Karpas-422 (cell line): Measurements from ENCODE around the gene REPS1. TPM values are rescaled to one million over a fixed set of nuclear protein-coding genes. Genes with fewer than 3 reads are reported as not detected.
"Not testable (repeated sequence)": the region's sequence is repeated elsewhere in the genome, so short reads cannot be mapped to it uniquely, and the experiment has no call there.

Experiments
- DNase-seq: peaks from one replicate; pipeline ENCODE4 v3.0.0-alpha.2; 2015
- H2AFZ ChIP-seq: fragments of 200-600 bp; sonication (generic); 2 replicates; pipeline ENCODE4 v1.6.1; 2014; ENCODE audit warnings: antibody characterized with exemption, low read length, mixed read lengths
- H3K27ac ChIP-seq: fragments of 200-600 bp; sonication (generic); 2 replicates; pipeline ENCODE4 v1.5.1; 2014; ENCODE audit warnings: mild to moderate bottlenecking, low read length, moderate library complexity
- H3K27me3 ChIP-seq: fragments of 200-600 bp; sonication (generic); 2 replicates; pipeline ENCODE4 v1.6.1; 2014; ENCODE audit warnings: low read length, mixed read lengths
- H3K36me3 ChIP-seq: fragments of 200-600 bp; sonication (generic); 2 replicates; pipeline ENCODE4 v1.6.1; 2014; ENCODE audit warnings: low read length, mixed read lengths; ENCODE audit not compliant: insufficient read depth
- H3K4me1 ChIP-seq: fragments of 200-600 bp; sonication (generic); 2 replicates; pipeline ENCODE4 v1.6.1; 2014; ENCODE audit warnings: mild to moderate bottlenecking, low read length, mixed read lengths
- H3K4me2 ChIP-seq: fragments of 200-600 bp; sonication (generic); 2 replicates; pipeline ENCODE4 v1.6.1; 2014; ENCODE audit warnings: low read length, low read depth, mild to moderate bottlenecking; ENCODE audit not compliant: poor library complexity, severe bottlenecking
- H3K4me3 ChIP-seq: fragments of 200-600 bp; sonication (generic); 2 replicates; pipeline ENCODE4 v1.5.1; 2014; ENCODE audit warnings: mild to moderate bottlenecking, antibody characterized with exemption, low read length, mixed read lengths
- H3K79me2 ChIP-seq: fragments of 200-600 bp; sonication (generic); 2 replicates; pipeline ENCODE4 v1.6.1; 2014; ENCODE audit warnings: mild to moderate bottlenecking, low read length, mixed read lengths
- H3K9ac ChIP-seq: fragments of 200-600 bp; sonication (generic); 2 replicates; pipeline ENCODE4 v1.6.0; 2014; ENCODE audit warnings: low read length
- H3K9me2 ChIP-seq: fragments of 200-600 bp; sonication (generic), shearing (Covaris generic); replicated peaks from 2 replicates; pipeline ENCODE4 v1.6.0; 2014; ENCODE audit warnings: mild to moderate bottlenecking, low read length, moderate library complexity; ENCODE audit not compliant: insufficient read depth
- H3K9me3 ChIP-seq: fragments of 300-700, 200-600 bp; sonication (generic); 2 replicates; pipeline ENCODE4 v1.6.1; 2014; ENCODE audit warnings: low read length, mixed read lengths
- H4K20me1 ChIP-seq: fragments of 200-600 bp; sonication (generic); 2 replicates; pipeline ENCODE4 v1.6.1; 2014; ENCODE audit warnings: mild to moderate bottlenecking, antibody characterized with exemption, low read length, low read depth; ENCODE audit not compliant: insufficient read depth
- total RNA-seq: library from RNA; depleted of rRNA; stranded (reverse); fragments of >200 nt; shearing (Covaris generic); gene quantifications from 2 replicates; pipeline ENCODE4 v1.2.3, GENCODE V29; 2014; ENCODE audit warnings: low replicate concordance

REPS1 gene
- total RNA-seq, 1 experiment from 2014 or later = 82.6 TPM

DNA sequence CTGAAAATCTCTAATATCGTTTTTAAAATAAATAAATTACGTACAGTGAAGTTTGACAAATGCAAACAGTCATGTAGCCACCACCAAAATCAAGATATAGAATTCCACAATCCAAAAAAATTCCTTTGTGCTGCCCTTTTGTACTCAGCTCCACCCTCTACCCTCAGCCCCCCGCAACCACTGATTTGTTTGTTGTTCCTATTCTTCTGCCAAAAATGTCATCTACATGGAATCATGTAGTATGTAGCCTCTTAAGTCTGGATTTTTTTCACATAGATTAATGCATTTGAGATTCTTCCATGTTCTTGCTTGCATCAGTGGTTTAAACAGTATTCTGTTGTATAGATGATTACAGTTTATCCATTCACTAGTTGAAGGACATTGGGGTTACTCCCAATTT, 8.5 kb upstream of the REPS1 start:
- H2AFZ ChIP-seq = no peak overlapping the region

GRCh38 chr6:138993410-138993809, 5.4 kb upstream of the REPS1 start:
- H3K9me2 ChIP-seq, H3K79me2 ChIP-seq, H3K9me3 ChIP-seq, H2AFZ ChIP-seq, H4K20me1 ChIP-seq, H3K36me3 ChIP-seq, H3K4me1 ChIP-seq, DNase-seq, H3K27me3 ChIP-seq, H3K4me3 ChIP-seq, H3K4me2 ChIP-seq, H3K9ac ChIP-seq, H3K27ac ChIP-seq: not testable (repeated sequence)

More for the DNA sequence above, 8.5 kb upstream of the REPS1 start:
- H3K9ac ChIP-seq = no peak overlapping the region
- H3K9me2 ChIP-seq = no peaks in the 10 kb centered on the region
- no peaks in the 10 kb centered on the region for H3K27me3 ChIP-seq
- H3K36me3 ChIP-seq = no peaks in the 10 kb centered on the region
- no peaks in the 10 kb centered on the region for H3K79me2 ChIP-seq
- no peaks in the 10 kb centered on the region for H4K20me1 ChIP-seq
- H3K4me3 ChIP-seq = no peak overlapping the region
- no peak overlapping the region for H3K4me2 ChIP-seq
- no peak overlapping the region for H3K27ac ChIP-seq
- no peaks in the 10 kb centered on the region; the same call in 1 of the 2 replicates for H3K4me1 ChIP-seq
- DNase-seq = no peak
- no peaks in the 10 kb centered on the region for H3K9me3 ChIP-seq

GRCh38 chr6:138992965-138993364, 4.9 kb upstream of the REPS1 start:
- not testable (repeated sequence) for H4K20me1 ChIP-seq, H2AFZ ChIP-seq, H3K4me1 ChIP-seq, H3K27ac ChIP-seq, H3K9me2 ChIP-seq, H3K9me3 ChIP-seq, H3K4me3 ChIP-seq, H3K79me2 ChIP-seq, DNase-seq, H3K9ac ChIP-seq, H3K36me3 ChIP-seq, H3K4me2 ChIP-seq, H3K27me3 ChIP-seq

DNA sequence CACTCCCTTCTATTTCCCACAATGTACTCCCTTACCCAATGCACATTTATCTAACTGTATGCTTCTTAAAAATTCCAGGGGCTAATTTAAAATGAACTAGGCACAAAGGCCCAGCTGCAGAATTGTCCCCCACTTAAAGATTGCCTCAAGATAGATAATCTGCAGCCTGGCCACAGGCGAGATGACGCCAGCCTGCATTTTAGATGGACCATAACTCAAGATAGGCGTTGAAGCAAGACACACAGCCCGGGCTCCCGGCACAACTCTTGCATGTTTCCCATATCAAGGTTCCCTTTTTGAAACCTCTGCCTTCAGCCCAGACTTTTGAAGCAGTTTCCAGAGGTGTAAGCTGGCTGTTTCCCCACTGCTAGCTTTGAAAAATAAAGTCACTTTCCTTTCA, 3.2 kb upstream of the REPS1 start:
- peaks cover 11% of the 10 kb centered on the region for H4K20me1 ChIP-seq
- peaks cover 14% of the 10 kb centered on the region for H3K79me2 ChIP-seq
- no peaks in the 10 kb centered on the region for H3K27me3 ChIP-seq
- H3K4me3 ChIP-seq = no peak overlapping the region
- H3K9ac ChIP-seq = no peak overlapping the region
- no peaks in the 10 kb centered on the region for H3K9me3 ChIP-seq
- H3K4me2 ChIP-seq = no peak overlapping the region
- no peaks in the 10 kb centered on the region for H3K9me2 ChIP-seq
- H3K36me3 ChIP-seq = no peaks in the 10 kb centered on the region
- no peak overlapping the region for H2AFZ ChIP-seq
- no peak overlapping the region for H3K27ac ChIP-seq
- no peak for DNase-seq
- peaks cover 14% of the 10 kb centered on the region for H3K4me1 ChIP-seq

- H3K27me3 ChIP-seq = no peaks in the 10 kb centered on the region
- no peak for DNase-seq
- H3K4me2 ChIP-seq = peak overlapping the region; percentile 93
- no peak overlapping the region for H3K4me3 ChIP-seq
- H3K27ac ChIP-seq = no peak overlapping the region
- H3K9me3 ChIP-seq = no peaks in the 10 kb centered on the region
- H4K20me1 ChIP-seq = peaks cover 29% of the 10 kb centered on the region
- H3K9ac ChIP-seq = no peak overlapping the region
- H2AFZ ChIP-seq = no peak overlapping the region
- H3K4me1 ChIP-seq = peaks cover 33% of the 10 kb centered on the region
- no peaks in the 10 kb centered on the region for H3K9me2 ChIP-seq
- no peaks in the 10 kb centered on the region for H3K36me3 ChIP-seq
- H3K79me2 ChIP-seq = peaks cover 33% of the 10 kb centered on the region
Measured at GRCh38 chr6:138989098-138989983, 1.3 kb upstream of the REPS1 start.

DNA sequence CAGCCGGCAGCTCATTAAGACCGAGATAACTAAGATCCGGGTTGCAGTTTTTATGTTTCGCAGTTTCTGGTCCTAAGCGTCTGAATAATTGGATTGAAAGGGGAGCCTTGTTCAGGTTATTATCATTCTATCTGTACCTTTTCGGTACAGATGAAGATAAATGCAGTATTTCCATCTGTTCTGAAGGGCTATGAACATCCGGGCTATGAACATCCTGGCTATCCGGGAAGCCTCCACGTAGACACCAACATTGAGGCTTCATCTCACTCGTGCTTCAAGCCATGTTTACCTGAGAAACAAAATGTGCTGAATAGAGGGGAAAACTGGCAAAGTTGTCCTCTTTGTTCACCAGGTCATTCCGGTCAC, 399 bp upstream of the REPS1 start:
- Histone ChIP-seq H2AFZ (peak overlapping the region; percentile 94), H3K4me1 (peaks cover 33% of the 10 kb centered on the region), H3K36me3 (no peaks in the 10 kb centered on the region), H3K9me2 (no peaks in the 10 kb centered on the region), H3K9me3 (no peaks in the 10 kb centered on the region), H3K9ac (peak overlapping the region; percentile 93), H3K4me2 (peak overlapping the region; percentile 93), H4K20me1 (peaks cover 37% of the 10 kb centered on the region), H3K27me3 (no peaks in the 10 kb centered on the region), H3K79me2 (peaks cover 42% of the 10 kb centered on the region), H3K4me3 (peak overlapping the region; percentile 96), H3K27ac (no peak overlapping the region)
- no peak for DNase-seq

- Histone ChIP-seq H3K9me2 (no peaks in the 10 kb centered on the region), H3K4me2 (peak overlapping the region; percentile 93), H3K9me3 (no peaks in the 10 kb centered on the region), H3K9ac (peak overlapping the region; percentile 93), H4K20me1 (peaks cover 37% of the 10 kb centered on the region), H3K36me3 (no peaks in the 10 kb centered on the region), H3K27me3 (no peaks in the 10 kb centered on the region), H3K4me1 (peaks cover 38% of the 10 kb centered on the region), H3K27ac (peak overlapping the region; percentile 21; the same call in 1 of the 2 replicates), H3K79me2 (peaks cover 55% of the 10 kb centered on the region), H2AFZ (peak overlapping the region; percentile 40; the same call in 1 of the 2 replicates), H3K4me3 (peak overlapping the region; percentile 96)
- peak; percentile 46 for DNase-seq
Measured at GRCh38 chr6:138987080-138987642, 892 bp downstream of the REPS1 start.

GRCh38 chr6:138986578-138986977, 1.5 kb downstream of the REPS1 start:
- peak overlapping the region; percentile 93 for H3K4me2 ChIP-seq
- H4K20me1 ChIP-seq = peaks cover 37% of the 10 kb centered on the region
- peak overlapping the region; percentile 96 for H3K4me3 ChIP-seq
- H2AFZ ChIP-seq = no peak overlapping the region
- no peaks in the 10 kb centered on the region for H3K9me2 ChIP-seq
- H3K9me3 ChIP-seq = no peaks in the 10 kb centered on the region
- H3K36me3 ChIP-seq = no peaks in the 10 kb centered on the region
- peaks cover 44% of the 10 kb centered on the region for H3K4me1 ChIP-seq
- no peak overlapping the region for H3K27ac ChIP-seq
- peak overlapping the region; percentile 93 for H3K9ac ChIP-seq
- no peaks in the 10 kb centered on the region for H3K27me3 ChIP-seq
- DNase-seq = no peak
- peaks cover 61% of the 10 kb centered on the region for H3K79me2 ChIP-seq
